Astrocyte (in vitro differentiated cells and primary cell): Measurements from ENCODE around the gene ADARB2. TPM values are rescaled to one million over a fixed set of nuclear protein-coding genes. Genes with fewer than 3 reads are reported as not detected.
"Not testable (repeated sequence)": the region's sequence is repeated elsewhere in the genome, so short reads cannot be mapped to it uniquely, and the experiment has no call there.

Experiments used
- DNase-seq: peaks from one replicate; pipeline ENCODE4 v3.0.0-alpha.2; 2010; ENCODE audit warnings: low read depth
- FAIRE-seq: peaks from 2 replicates; lab custom pipeline; 2011; peaks lifted over from hg19 to GRCh38; lab: Jason Lieb, UNC
- H2AFZ ChIP-seq: 2 replicates; pipeline ENCODE4 v1.6.0; 2012; ENCODE audit warnings: low read depth, low read length, inconsistent platforms
- H3K27ac ChIP-seq: 2 replicates; pipeline ENCODE4 v1.5.1; 2011; ENCODE audit warnings: low read depth, low read length, inconsistent platforms
- H3K27me3 ChIP-seq: 2 replicates; pipeline ENCODE4 v1.6.0; 2011; ENCODE audit warnings: low read length, inconsistent platforms; ENCODE audit not compliant: insufficient read depth
- H3K36me3 ChIP-seq: 2 replicates; pipeline ENCODE4 v1.5.1; 2011; ENCODE audit warnings: low read length, inconsistent platforms; ENCODE audit not compliant: insufficient read depth
- H3K4me1 ChIP-seq: 2 replicates; pipeline ENCODE4 v1.5.1; 2011; ENCODE audit warnings: low read length, inconsistent platforms; ENCODE audit not compliant: insufficient read depth
- H3K4me2 ChIP-seq: 2 replicates; pipeline ENCODE4 v1.6.0; 2012; ENCODE audit warnings: low read length, inconsistent platforms
- H3K4me3 ChIP-seq: 2 replicates; pipeline ENCODE4 v1.5.1; 2011; ENCODE audit warnings: low read depth, mild to moderate bottlenecking, low read length, inconsistent platforms; ENCODE audit not compliant: insufficient read depth
- H3K79me2 ChIP-seq: 2 replicates; pipeline ENCODE4 v1.6.0; 2012; ENCODE audit warnings: mild to moderate bottlenecking, low read length, inconsistent platforms; ENCODE audit not compliant: insufficient read depth
- H3K9ac ChIP-seq: 2 replicates; pipeline ENCODE4 v1.6.0; 2012; ENCODE audit warnings: mild to moderate bottlenecking, low read length, inconsistent platforms
- H3K9me3 ChIP-seq: 2 replicates; pipeline ENCODE4 v1.5.1; 2012; ENCODE audit warnings: low read depth, mild to moderate bottlenecking, low read length, inconsistent platforms; ENCODE audit not compliant: insufficient read depth
- H4K20me1 ChIP-seq: 2 replicates; pipeline ENCODE4 v1.6.0; 2012; ENCODE audit warnings: low read length, inconsistent platforms; ENCODE audit not compliant: insufficient read depth
- H3K27ac Mint-ChIP-seq: one replicate; pipeline ENCODE4 v1.8.0; 2021; ENCODE audit warnings: mild to moderate bottlenecking, mixed read lengths; ENCODE audit not compliant: unreplicated experiment
- H3K27me3 Mint-ChIP-seq: one replicate; pipeline ENCODE4 v1.8.0; 2021; ENCODE audit warnings: low read depth, mixed read lengths; ENCODE audit not compliant: unreplicated experiment
- H3K36me3 Mint-ChIP-seq: one replicate; pipeline ENCODE4 v1.8.0; 2021; ENCODE audit warnings: low read depth, mixed read lengths; ENCODE audit not compliant: unreplicated experiment
- H3K4me1 Mint-ChIP-seq: one replicate; pipeline ENCODE4 v1.8.0; 2021; ENCODE audit warnings: low read depth, mixed read lengths; ENCODE audit not compliant: unreplicated experiment
- H3K4me3 Mint-ChIP-seq: one replicate; pipeline ENCODE4 v1.8.0; 2021; ENCODE audit warnings: mild to moderate bottlenecking, moderate library complexity, mixed read lengths; ENCODE audit not compliant: unreplicated experiment
- H3K9me3 Mint-ChIP-seq: one replicate; pipeline ENCODE4 v1.8.0; 2021; ENCODE audit warnings: mild to moderate bottlenecking, mixed read lengths; ENCODE audit not compliant: unreplicated experiment
- CTCF ChIP-seq: IDR thresholded peaks from 2 replicates; pipeline ENCODE4 v1.5.1; 2011; ENCODE audit warnings: low read depth, mild to moderate bottlenecking, inconsistent platforms, low read length, moderate library complexity; ENCODE audit not compliant: insufficient read depth
- EZH2 ChIP-seq: IDR thresholded peaks from 2 replicates; pipeline ENCODE4 v1.6.1; 2012; ENCODE audit warnings: mild to moderate bottlenecking, low read length, inconsistent platforms; ENCODE audit not compliant: insufficient read depth
- total RNA-seq: library from RNA; stranded (reverse); gene quantifications from 2 replicates; pipeline ENCODE4 v1.2.1, GENCODE V29; 2021

Gene ADARB2
- total RNA-seq, 1 donor from 2014 or later: 0.18 TPM

DNA sequence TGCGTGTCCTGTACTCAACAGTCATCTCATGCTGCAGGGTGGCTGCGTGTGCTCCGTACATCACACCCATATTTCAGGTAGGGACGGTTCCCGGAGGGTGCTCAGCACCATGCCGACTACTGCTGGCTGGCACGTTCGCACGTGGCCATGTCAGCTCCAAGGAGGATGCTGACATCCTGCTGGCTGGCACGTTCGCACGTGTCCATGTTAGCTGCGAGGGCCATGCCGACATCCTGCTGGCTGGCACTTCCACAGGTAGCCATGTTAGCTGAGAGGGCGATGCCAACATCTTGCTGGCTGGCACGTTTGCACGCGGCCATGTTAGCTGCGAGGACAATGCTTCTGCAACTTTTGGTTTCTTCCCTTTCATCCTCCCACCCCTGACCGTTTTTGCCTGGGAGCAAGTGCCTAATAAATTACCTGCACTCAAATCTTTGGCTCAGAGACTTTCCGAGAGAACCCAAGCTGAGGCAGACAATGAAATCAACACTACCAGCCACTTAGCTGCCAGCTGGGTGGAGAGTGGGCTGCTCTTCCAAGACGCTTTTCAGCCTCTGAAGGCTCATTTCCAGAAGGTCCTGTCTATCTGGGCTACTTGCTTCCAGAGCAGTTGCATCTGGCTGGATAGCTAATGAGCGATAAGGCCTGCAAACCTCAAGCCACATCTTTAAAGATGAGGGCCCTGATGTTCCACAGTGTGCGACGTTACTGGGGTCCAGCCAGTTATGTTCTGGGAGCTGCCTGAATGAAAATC lies 576.6 kb downstream of the ADARB2 start:
- Mint-ChIP-seq H3K4me3 (no peak overlapping the region), H3K27ac (no peak overlapping the region), H3K36me3 (no peaks in the 10 kb centered on the region), H3K27me3 (peaks cover 70% of the 10 kb centered on the region), H3K4me1 (no peaks in the 10 kb centered on the region), H3K9me3 (peaks cover 2% of the 10 kb centered on the region)
- Histone ChIP-seq H3K9ac (no peak overlapping the region), H3K79me2 (no peaks in the 10 kb centered on the region), H3K27me3 (no peaks in the 10 kb centered on the region), H3K4me1 (no peaks in the 10 kb centered on the region), H3K27ac (no peak overlapping the region), H4K20me1 (no peaks in the 10 kb centered on the region), H3K9me3 (no peaks in the 10 kb centered on the region), H2AFZ (no peak overlapping the region), H3K4me3 (no peak overlapping the region), H3K36me3 (no peaks in the 10 kb centered on the region), H3K4me2 (no peak overlapping the region)
- TF ChIP-seq EZH2: no peak
- no peak for TF ChIP-seq CTCF
- FAIRE-seq (no peak), DNase-seq (no peak)

DNA sequence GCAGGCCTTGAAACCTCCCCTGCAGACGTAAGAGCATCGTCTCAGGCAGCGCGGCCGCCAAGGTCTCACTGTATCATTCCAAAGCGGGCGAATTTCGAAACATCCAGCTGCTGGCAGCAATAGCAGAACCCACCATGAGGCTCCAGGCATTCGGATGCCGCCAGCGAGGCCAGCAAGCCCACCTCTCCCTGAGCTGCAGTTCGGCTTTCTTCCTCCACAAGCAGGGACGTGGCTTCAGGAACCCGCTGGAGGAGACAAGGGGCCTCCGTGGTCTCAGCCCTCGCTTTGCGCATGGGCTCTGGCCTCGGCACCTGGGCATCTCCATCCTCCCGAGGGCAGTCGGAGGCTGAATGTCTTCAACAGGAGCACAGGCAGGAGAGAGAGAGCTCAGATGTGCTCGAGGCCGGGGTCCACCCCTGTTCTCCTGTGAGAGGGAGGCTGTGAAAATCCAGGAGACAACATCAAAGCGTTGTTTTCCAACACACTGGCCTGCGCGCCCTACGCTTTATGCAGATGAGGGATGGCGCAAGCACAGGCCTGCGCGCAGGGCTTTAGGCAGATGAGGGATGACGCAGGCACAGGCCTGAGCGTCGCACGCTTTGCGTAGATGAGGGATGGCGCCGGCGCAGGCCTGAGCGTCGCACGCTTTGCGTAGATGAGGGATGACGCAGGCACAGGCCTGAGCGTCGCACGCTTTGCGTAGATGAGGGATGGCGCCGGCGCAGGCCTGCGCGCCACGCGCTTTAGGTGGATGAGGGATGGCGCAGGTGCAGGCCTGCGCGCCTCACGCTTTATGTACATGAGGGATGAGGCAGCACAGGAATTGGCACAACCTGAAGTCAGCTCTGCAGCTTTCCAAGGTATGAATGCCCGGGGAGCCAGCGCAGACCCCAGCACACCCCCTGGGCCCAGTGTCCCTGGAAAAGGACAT lies 577.9 kb downstream of the ADARB2 start:
- Histone ChIP-seq H3K27me3 (no peaks in the 10 kb centered on the region), H3K4me3 (no peak overlapping the region), H2AFZ (no peak overlapping the region), H3K79me2 (no peaks in the 10 kb centered on the region), H3K27ac (no peak overlapping the region), H3K4me1 (no peaks in the 10 kb centered on the region), H3K36me3 (no peaks in the 10 kb centered on the region), H3K4me2 (no peak overlapping the region), H3K9me3 (no peaks in the 10 kb centered on the region), H4K20me1 (no peaks in the 10 kb centered on the region), H3K9ac (no peak overlapping the region)
- TF ChIP-seq EZH2 (no peak), CTCF (no peak)
- Mint-ChIP-seq H3K27me3 (peaks cover 69% of the 10 kb centered on the region), H3K4me3 (no peak overlapping the region), H3K9me3 (peaks cover 2% of the 10 kb centered on the region), H3K27ac (no peak overlapping the region), H3K36me3 (peaks cover 2% of the 10 kb centered on the region), H3K4me1 (no peaks in the 10 kb centered on the region)
- DNase-seq (no peak), FAIRE-seq (no peak)

DNA sequence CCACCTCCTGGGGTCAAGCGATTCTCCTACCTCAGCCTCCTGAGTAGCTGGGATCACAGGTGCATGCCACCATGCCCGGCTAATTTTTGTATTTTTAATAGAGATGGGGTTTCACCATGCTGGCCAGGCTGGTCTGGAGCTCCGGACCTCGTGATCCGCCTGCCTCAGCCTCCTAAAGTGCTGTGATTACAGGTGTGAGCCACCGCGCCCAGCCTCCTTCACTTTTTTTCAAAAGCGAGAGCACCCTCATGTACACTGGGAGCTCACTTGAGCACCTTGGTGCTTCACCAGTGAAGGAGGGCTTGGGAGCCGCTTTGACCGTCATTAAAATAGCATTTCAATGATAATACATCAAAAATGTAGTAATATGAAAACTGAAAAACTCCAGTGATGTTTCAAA lies 578.8 kb downstream of the ADARB2 start:
- H3K27ac Mint-ChIP-seq, H3K9me3 ChIP-seq, H3K9me3 Mint-ChIP-seq, H3K9ac ChIP-seq, H3K4me3 Mint-ChIP-seq, H3K79me2 ChIP-seq, H3K4me3 ChIP-seq, H3K4me1 Mint-ChIP-seq, H3K36me3 ChIP-seq, H3K27ac ChIP-seq, H4K20me1 ChIP-seq, H3K4me2 ChIP-seq, DNase-seq, H3K27me3 ChIP-seq, H3K4me1 ChIP-seq, FAIRE-seq, H3K36me3 Mint-ChIP-seq, H2AFZ ChIP-seq: not testable (repeated sequence)
- peaks cover 63% of the 10 kb centered on the region for H3K27me3 Mint-ChIP-seq
